GM18870 (cell line): Measurements from ENCODE around the gene EGLN3.
"Not testable (repeated sequence)": the region's sequence is repeated elsewhere in the genome, so short reads cannot be mapped to it uniquely, and the experiment has no call there.

Source experiments
- ATAC-seq: cut with Tn5 transposase; IDR thresholded peaks from one replicate; pipeline ENCODE4 v1.9.1; 2021; ENCODE audit warnings: moderate library complexity; ENCODE audit not compliant: unreplicated experiment

The EGLN3 gene

DNA sequence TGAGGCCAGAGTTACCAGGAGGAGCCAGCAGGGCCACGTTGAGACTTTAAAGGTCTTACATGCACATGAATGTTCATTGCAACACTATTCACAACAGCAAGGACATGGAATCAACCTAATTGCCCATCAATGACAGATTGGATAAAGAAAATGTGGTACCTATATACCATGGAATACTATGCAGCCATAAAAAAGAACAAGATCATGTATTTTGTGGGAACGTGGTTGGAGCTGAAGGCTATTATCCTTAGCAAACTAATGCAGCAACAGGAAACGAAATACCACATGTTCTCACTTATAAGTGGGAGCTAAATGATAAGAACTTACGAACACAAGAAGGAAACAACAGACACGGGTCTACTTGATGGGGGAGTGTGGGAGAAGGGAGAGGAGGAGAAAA, 11.6 kb upstream of the EGLN3 start:
- ATAC-seq: not testable (repeated sequence)

DNA sequence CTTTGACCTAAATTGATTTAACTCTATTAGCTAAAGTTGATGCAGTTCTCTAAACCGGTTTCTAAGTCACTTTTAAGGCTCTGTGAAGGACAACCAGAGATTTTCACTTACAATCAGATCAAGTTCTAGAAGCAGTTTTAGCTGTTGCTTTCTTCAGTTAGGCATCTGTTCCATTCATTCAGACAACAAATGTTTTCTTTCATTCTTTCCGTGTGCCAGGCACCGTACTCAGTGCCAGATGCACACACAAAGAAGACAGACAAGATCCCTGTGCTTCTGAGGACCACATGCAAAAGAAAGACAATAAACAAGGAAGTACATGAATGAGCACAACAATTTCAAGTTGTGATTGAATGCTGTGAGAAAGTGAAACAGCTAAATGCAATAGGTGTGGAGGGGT, 11.1 kb upstream of the EGLN3 start:
- ATAC-seq: no peak

DNA sequence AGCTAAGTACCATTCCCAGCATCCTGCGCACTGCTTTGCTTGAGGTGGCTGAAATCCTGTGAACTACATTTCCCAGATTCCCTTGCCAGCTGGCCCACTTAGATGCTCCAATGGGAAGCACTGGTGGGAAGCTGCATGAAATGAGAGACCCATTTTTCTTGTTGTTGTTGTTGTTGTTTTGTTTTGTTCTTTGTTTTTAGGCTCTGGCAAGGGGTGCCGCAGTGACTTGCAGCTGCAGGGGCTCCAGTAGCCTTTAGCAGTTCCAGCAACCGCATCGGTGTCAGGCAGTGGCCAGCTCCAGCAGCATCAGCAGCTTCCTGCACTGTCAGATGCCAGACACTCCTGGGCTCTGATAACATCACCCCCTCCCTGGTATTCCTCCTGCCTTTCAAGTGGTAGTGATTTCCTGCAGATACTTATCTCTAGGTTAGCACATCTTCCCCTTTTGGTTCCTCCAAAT, 8.8 kb upstream of the EGLN3 start:
- no peak for ATAC-seq

DNA sequence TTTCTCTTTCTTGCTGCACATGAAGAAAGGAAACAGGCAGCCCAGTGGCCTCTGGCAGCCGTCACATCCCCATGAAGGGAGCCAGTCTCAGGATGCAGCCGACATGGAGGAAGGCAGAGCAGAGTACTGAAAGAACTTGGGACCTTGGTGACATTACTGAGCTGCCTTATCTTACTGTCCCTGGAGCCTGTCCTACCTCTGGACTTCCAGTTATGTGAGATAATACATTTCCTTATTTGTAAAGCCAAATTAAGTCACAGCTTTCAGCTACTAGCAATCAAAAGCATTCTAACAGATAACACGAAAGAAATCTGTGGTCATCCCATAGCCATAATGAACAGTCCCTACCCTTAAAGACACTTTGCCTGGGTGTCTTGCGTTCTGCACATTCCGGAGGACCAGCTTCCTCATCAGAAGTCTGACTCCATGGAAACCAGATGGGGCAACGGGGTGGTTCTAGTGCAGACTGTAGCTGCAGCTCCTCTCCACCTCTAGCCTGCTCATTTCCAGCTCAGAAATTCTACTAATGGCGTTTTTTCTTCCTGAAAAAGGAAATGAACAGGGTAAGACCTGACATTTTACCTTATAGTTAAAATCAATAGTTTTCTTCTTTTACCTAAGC, 7.8 kb upstream of the EGLN3 start:
- ATAC-seq: no peak

DNA sequence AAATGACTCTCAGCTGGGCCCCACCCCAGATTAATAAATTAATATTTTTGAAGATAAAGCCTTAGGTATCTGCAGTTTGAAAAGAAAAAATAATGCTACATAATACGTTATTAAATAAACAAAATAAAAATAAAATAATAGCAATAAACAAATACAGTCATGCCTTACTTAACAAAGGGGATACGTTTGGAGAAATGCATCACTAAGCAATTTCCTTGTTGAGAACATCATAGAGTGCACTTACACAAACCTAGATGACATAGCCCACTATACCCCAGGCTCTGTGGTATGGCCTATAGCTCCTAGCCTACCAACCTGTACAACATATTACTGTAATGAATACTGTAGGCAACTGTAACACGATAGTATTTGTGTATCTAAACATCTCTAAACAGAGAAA, 7.1 kb upstream of the EGLN3 start:
- ATAC-seq: no peak

DNA sequence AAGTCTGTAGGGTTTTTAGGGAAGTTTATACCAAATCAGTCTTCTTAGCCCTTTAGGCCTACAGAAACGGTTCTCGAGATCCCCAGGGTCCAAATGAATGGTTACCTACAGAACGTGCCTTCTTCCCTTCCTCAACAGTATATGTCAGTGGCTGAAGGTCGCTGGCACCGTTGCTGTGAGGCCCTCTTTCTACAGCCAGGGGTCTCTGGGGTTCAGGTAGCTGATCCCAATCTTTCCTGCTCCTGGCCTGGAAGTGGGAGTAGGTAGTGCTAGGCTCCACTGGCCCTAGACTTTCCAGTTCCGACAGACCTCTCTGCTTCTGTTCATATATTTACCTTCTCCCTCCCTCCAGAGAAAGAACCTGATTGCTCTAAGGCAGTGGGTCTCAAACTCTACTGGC, 6.4 kb upstream of the EGLN3 start:
- no peak for ATAC-seq

DNA sequence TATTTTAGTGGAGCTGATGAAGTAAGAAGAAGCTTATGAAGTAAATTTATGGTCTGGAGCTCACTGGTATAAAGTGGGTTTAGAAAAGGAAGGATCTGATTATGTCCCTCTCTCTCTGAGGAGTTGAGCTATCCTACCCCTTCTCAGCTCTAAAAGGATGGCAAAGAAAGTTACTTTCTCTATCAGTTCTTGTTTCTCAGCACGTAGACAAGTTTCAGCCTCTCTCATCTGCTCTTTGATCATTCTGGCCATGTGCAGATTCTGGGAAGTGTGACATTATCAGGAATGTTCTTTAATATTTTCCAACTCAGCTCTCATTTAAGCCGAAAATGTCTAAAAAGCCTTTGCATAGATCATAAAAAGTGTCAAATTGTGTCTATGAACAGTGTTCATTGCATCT, 5.8 kb upstream of the EGLN3 start:
- no peak for ATAC-seq

DNA sequence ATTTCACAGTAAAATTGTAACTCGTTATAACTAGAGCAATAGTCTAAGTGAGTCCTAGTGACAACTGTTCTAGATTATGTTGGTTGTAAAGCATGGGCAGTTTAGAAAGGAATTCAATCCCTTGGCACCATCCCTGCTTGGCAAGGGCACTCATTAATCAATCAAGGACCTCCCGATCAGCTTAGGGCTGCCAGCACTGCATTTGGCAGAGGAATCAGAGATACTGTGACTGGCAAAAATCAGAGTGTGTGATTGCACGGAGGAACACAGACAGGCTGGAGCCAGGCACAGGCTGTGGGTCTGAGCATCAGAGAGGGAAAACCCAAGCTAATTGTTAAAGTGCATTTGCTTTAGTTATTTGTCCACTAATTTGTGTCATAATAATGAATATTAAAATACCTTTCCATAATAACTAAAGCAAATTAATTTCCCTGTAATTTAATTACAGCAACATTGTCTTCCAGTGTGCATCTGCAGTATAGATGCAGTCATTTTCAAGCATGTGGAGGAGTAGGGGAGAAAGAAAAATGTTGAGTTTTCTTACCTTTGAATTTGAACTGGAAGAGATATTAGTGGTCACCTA, 3.2 kb upstream of the EGLN3 start:
- no peak for ATAC-seq

DNA sequence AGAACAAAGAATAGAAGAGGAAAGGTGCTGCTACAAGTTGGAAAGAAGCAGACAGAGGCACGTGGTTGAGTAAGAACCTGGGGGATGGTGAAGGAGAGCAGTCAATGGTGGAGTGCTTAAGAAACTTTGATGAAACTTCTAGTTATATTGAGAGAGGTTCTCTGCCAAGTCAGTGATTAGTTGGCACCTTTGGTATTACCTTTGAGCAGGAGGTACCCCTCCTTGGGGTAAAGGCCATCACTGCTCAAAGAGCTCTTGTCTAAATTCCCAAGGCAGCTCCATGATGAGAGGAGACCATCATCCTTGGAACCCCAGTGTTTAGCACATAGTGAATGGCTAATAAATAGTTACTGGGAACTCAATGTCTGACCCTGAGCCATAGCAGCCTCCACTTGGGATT, 1.7 kb upstream of the EGLN3 start:
- ATAC-seq: no peak

DNA sequence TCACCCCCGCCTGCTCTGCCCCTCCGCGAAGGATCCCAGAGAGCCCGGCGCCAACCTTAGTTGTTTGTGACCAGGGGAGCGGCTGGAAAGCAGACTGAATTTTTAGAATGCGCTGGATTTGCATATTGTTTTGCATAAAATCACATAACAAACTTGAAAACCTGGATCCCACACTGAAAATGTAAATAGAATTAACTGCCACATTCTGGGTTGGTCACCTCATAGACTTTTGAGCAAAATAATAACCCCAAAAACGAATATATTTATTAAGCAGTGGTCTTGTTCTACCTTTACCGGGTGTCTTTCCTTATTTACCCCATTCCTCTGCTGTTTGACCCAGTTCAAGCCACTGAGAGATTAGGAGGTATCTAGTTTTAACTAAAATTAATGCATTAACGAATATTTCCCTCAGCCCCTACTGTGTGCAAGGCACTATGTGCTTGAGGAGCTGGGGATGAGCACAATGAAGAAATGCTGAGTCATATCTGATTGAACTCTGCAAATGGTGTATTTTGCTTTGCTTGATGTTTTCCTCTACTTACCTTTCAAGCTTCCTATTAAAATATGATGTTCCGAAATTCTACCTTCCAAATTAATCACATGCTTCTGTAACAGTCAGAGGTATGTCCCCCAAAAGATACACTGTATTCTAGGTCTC, 438 bp upstream of the EGLN3 start:
- peak; percentile 3 for ATAC-seq

DNA sequence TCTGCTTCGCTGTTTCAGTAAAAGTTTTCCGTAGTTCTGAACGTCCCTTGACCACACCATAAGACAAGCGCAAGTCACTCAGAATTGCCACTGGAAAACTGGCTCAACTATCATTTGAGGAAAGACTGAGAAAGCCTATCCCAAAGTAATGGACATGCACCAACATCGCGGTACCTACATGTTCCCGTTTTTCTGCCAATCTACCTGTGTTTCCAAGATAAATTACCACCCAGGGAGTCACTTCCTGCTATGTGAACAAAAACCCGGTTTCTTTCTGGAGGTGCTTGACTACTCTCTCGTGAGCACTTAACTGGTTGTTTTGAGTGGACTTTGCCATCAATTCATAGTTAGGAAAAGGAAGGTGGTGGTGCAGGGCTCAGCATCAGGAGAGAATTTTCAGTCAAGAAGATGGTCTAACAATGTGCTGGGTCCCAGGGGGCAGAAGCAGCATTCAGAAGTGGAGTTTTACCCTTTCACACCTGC, 1.4 kb downstream of the EGLN3 start:
- ATAC-seq: no peak

DNA sequence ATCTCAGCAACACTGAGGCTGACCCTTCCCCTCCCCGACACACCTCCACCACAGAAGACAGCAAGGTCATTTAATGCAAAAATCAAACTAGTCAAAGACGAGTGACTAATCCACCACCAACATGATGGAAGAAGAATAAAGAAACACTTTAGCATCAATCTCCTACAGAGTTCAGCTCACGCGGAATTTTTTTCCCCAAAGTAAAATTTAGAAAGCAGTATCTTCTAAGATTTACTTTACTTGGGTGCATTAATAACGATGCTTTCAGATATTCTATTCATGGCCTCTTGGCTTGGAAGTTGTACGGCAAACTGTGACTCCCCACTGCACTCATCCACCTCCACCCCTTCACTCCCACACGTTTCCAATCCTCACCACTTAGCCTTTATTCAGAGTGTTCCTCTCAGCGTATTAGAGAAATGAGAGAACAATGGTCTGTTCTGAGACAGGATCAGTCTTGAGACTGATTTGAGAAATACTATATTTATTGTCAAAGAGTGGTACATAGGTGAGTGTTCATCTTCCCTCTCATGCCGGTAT, 1.9 kb downstream of the EGLN3 start:
- no peak for ATAC-seq

DNA sequence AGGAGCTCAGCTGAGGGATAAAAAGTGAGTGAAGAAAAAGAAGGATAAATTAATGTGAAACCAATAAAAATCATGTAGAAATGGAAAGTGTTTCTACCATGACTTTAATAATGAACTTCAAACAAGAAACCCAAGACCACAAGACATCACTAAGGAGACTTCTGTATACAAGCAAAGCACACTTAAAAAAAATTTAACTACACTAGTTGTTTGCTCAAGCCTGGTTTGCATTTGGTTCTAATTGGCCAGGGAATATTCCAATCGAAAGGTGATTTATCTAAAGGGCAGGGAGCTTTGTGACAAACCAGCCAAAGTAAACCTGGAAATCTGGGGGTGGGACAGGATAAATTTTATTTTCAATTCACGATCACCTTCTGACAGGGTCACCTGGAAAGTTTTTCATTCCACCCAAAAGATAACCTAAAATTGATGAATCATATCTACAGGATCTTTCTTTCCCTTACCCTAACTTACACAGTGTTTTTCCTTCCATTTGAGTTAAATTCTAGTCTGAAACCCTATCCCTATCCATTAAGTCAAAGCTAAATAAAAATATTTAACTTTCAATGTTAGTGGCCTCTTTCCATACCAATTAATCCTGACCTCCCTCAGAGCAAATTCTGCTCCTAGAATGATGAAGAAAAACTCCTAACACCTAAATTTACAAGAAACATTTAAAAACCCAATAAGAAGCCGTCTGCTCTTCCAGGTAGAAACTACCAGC, 2.6 kb downstream of the EGLN3 start:
- no peak for ATAC-seq

DNA sequence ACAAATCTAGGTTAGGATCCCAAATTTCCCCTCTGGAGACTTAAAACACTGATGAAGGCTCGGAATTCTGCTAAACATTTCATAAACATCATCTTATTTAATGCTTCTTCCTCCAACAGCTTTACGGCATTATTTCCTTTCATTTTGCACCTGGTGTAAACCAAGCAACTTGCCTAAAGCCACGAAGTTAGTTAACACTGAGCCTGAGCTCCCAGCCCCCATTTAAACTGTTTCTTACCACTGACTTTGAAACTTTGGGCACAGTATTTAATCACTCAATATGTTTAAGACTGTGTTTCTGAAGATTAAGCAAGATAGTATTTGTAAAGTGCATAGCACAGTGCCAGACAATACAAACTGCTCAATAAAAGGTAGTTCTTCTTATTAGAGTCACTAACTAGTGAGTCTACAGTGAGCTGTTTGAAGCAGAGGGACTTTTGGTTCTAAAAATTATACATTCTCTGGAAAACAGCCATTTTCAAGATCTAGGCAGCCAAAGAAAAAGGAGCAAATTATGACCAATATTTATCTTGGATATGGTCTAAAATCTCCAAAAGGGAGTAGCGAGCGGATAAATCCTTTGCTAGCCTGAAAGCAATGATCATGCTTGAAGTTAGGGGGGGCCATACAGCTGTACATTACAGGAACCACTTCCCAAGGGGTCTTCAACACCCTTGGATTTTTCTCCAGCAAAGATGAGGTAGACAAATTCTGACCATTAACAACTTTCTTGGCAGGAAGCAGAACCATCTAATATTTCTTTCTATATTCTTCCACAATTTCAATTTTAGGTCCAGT, 4.0 kb downstream of the EGLN3 start:
- ATAC-seq: no peak

DNA sequence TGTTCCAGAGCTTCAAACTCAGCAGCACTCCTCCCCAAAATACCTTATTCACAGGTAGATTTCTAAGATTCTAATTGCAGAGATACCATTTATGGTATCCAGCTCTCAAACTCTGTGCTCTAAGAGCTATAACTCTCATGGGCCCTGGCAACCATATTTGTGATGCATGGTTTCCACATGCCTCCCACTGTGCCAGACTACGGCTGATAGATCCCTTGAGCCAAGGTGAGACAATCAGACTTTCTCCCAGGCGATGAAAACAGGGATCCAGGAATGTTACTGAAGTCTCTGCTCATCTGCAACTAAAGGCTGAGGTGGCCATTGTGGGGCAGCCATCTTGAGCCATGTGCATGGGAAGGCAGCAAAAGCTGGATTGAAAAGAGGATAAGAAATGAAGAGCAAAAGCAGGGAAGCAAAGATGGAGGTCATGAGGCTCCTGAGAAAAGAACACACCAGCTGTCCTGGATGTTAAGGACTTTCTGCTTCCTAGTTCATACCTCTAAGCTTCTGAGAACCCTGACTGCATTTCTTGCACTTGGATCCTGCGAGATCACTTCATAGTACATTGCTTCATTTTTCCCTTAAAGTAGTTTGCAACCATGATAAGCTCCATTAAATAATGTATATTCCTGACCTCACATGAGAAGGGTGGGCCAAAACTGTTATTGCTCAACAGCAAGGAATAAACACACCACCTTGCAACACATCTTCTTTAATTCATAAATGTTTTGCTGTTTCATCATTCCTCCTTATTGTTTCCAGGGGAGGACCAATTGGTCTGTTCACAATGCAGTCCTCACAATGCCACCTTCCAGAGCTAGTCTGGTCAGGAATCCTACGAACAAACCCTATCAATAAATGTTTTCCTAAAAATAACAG, 5.4 kb downstream of the EGLN3 start:
- ATAC-seq: no peak

DNA sequence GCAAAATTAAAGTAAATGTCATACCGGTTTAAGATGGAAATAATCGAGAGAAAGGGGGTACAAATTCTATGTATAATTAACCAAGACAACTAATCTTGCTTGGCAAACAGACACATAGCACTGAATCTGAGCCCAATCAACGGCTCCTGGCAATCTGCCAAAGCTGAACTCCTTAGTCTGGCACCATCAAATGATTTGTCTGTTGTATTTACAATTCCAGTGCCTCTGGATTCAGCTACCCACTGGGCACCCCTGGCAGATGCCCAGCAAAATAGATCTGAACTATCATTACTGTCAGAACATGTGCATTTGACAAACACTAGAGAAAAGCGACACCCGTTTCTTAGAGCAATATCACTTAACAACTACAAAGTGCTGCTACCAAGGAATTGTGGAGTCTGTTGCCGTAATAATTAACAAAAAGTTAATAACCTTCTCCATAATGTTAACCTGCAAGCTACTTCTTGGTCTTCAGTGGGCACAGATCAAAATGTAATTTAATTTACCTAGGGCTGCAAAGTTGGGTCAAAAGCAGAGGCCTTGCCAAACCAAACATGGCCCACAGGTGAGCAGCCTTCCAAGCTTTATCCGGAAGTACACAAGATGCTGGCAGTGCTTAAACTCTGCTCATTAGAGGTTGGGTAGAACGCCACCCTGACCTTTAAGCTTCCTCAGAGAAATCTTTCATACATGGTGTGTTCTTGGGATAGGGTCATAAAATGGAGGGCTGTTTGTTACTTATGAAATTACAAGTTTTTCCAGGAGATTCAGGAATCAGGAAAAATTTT, 7.6 kb downstream of the EGLN3 start:
- no peak for ATAC-seq

DNA sequence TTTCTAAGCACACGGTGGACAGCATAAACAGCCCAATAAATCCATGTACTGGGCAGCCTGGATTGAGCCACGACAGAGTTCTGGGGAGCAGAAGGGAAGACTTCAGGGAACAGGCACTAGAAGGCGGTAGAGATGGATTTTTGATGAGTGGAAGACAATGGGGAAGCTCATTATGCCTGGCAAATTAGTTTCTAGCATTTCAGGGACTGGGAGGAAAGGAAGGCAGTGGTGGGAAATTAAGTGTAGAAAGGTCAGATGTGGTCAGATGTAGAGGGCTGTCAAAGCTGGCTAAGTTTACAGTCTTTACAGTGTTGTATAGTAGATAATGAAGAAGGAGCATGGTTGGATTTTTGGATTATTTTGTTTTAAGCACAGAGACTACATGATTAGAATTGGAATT, 9.2 kb downstream of the EGLN3 start:
- no peak for ATAC-seq

DNA sequence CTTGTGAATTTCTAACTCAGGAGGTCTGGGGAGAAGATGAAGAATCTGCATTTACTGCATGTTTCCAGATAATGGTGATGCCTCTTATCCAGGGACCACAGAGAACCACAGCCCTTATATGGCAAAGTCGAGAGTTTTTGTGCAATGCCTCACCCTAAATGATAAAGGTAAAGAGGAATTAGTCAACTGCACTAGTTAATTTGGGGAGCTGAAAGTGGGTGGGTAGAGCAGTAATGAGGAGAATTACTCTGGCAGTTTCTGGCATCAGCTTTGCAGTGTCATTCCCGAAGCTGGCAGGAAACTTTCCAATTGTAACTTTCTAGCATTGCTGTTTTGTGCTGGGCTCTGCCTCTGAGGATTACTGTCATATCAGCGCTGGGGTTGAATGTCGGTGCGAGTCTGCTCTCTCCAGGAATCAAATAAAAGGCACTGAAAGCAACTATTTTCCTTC, 10.3 kb downstream of the EGLN3 start:
- no peak for ATAC-seq
